ENCODE results near the gene SLITRK1. TPM values are rescaled to one million over a fixed set of nuclear protein-coding genes. Genes with fewer than 3 reads are reported as not detected.

Gene SLITRK1
- total RNA-seq, 1 experiment from 2014 or later = 0.20 TPM

GRCh38 chr13:83827338-83827737, 54.9 kb downstream of the SLITRK1 start:
- Histone ChIP-seq H4K91ac (ENCODE audit: insufficient read length, low read depth, low read length) (no peak overlapping the region), H3K27ac (ENCODE audit: insufficient read length, low read depth, low read length) (no peak overlapping the region), H3K56ac (ENCODE audit: insufficient read length, low read depth, low read length) (no peak overlapping the region), H2BK120ac (ENCODE audit: low read depth, low read length, poor library complexity, severe bottlenecking) (no peak overlapping the region), H4K5ac (ENCODE audit: insufficient read length, low read depth, low read length) (no peak overlapping the region), H3K14ac (ENCODE audit: insufficient read depth, low read length) (no peak overlapping the region), H3K18ac (ENCODE audit: insufficient read length, low read depth, low read length) (no peak overlapping the region), H3K9me3 (ENCODE audit: control insufficient read depth, low read depth, low read length) (no peaks in the 10 kb centered on the region), H2BK5ac (ENCODE audit: insufficient read length, low read length) (no peak overlapping the region), H3K9ac (ENCODE audit: extremely low read depth, insufficient read length, low read length) (no peak overlapping the region), H3K79me2 (ENCODE audit: insufficient read depth, low read length) (no peaks in the 10 kb centered on the region), H4K20me1 (ENCODE audit: control insufficient read depth, insufficient read depth, insufficient read length) (no peaks in the 10 kb centered on the region), H3K23me2 (ENCODE audit: insufficient read length, low read depth, low read length, poor library complexity, severe bottlenecking) (no peaks in the 10 kb centered on the region), H3K4me2 (ENCODE audit: insufficient read depth, insufficient read length, low read length) (no peak overlapping the region), H2BK12ac (ENCODE audit: insufficient read length, low read depth, low read length) (no peak overlapping the region), H2BK15ac (ENCODE audit: low read depth, low read length) (no peak overlapping the region), H2BK20ac (ENCODE audit: low read depth, low read length, poor library complexity, severe bottlenecking) (no peak overlapping the region), H3T11ph (ENCODE audit: low read length) (no peak overlapping the region), H3K79me1 (ENCODE audit: insufficient read depth, low read depth, low read length, poor library complexity, severe bottlenecking) (no peaks in the 10 kb centered on the region), H4K8ac (replicated peaks; ENCODE audit: insufficient read length, low read depth, low read length) (no peak overlapping the region), H2AK5ac (ENCODE audit: insufficient read length, low read length) (no peak overlapping the region), H3K4ac (ENCODE audit: low read depth, low read length) (no peak overlapping the region), H3K4me1 (ENCODE audit: insufficient read depth, low read length) (peaks cover 4% of the 10 kb centered on the region; the same call in 1 of the 2 replicates), H3K27me3 (ENCODE audit: insufficient read depth, low read length) (no peaks in the 10 kb centered on the region), H2AFZ (ENCODE audit: low read length) (no peak overlapping the region), H3K23ac (ENCODE audit: insufficient read length, low read depth, low read length) (no peak overlapping the region)
- no peak for TF ChIP-seq CTCF (conservative IDR thresholded peaks at IDR 0.05)
- H3K4me3 Mint-ChIP-seq = no peak overlapping the region
- H3K27me3 Mint-ChIP-seq (ENCODE audit: low read depth) = no peaks in the 10 kb centered on the region
- H3K4me1 Mint-ChIP-seq = peaks cover 16 to 28% of the 10 kb centered on the region in 2 experiments
- H3K9me3 Mint-ChIP-seq = no peaks in the 10 kb centered on the region; a peak in 2 of 5 replicates
- DNase-seq = no peak
- no peak overlapping the region; a peak in 1 of 7 replicates for H3K27ac Mint-ChIP-seq
- peaks cover 0 to 5% (median 4%) of the 10 kb centered on the region in 3 experiments; a peak in 1 of 7 replicates for H3K36me3 Mint-ChIP-seq (ENCODE audit: insufficient read depth in 1 of 3, low read depth in 3 of 3)
